HG03103 (cell line): ENCODE data around the gene NFIB.

Experiments
- ATAC-seq: cut with Tn5 transposase; IDR thresholded peaks from one replicate; pipeline ENCODE4 v1.9.1; 2021; ENCODE audit warnings: low read depth; ENCODE audit not compliant: unreplicated experiment

NFIB gene

DNA sequence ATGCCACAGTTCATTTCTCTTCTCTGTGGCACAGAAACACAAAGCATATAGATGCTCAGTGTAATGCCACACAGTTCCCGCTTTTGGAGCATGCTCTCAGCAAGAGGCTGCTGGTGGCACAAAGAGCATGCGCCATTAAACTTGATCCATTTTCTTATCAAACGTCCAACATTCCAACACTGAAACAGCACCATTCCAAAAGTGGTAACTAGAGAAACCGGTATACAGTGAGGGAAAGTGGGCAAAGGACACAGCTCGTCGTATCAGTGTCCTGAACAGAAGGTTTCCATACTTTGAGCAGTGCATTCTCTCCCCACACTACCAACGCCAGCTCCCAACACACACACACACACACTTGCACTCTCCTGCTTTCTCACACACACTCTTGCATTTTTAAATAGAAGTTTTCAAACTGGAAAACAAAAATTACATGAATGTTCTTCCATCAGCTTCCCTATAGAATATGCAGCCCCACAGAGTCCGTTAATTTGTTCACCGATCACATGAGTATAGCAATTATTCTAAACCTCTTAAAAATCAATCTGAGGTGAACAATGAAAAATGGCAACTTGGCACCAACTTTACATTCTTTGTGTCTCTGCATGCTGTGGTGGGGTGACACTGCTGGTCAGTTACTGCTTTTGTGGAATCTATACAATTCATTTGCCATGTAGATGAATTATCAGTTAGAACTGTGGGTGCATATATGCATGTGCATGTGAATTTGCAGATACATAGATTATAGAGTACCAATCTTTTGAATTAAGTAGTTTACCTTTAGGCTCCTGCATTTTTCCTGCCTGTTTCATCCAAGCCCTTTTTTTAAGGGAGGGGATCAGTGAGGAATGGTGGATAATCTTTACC lies 5.7 kb downstream of the NFIB start:
- no peak for ATAC-seq

DNA sequence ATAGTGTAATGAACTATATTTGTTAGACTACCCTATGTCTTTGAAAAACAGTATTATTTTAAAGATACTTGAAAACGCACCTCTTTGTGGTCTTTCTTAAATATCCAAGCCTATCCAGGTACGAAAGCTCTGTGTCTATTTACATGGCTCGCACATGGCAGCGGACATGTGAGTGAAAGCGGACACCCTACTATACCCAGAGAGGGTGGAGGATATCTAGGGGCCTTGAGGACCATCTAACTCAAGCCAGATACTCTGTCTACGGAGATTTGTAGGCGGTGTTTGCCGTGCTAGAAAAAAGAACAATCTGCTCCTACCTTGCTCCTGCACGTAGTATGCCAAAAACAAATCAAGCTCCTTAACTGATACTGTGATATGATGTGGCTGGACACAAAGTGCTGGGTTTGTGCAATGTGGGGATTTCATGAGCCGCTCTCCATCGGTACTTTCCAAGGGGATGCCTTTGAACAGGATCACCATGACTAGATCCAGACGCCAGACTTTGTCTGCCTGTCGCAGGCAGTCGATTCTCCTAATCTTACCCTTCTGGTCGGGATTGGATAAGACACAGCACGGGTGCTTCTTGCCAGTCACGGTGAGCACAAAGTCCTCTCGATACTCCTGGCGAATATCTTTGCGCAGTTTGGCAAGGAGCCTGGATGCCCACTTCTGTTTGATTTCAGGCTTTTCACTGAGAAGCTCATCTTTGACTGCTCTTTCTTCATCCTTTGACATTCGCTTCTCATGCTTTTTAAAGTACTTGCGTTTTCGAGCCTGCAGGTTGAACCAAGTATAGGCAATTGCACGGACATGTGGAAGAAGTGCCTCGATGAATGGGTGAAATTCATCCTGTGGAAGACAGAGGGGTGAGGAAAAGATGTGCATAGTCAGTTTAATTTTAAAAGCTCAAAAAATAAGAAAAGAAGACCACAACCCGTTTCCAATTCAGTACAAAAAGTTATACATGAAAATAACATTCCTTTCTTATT lies 7.0 kb downstream of the NFIB start:
- no peak for ATAC-seq

DNA sequence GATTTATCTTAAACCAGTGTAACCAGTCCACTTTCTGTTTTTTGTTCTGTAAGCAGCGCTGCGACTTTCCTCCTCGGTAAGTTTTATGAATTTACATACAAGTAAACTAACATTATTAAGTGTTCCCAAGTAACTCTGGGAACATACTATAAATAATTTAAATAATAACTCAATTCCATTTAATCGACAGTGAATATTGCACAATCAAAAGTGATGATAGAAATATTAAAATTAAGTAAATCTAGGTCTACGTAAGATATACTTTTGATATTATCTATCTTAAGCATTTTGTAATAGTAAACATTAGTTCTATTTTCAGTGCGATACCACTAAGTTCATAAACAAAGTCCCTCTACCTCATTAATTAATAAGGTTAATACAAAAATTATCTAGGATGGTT lies 7.8 kb downstream of the NFIB start:
- no peak for ATAC-seq

- no peak for ATAC-seq
Observed at GRCh38 chr9:14304259-14304658, 9.7 kb downstream of the NFIB start.

GRCh38 chr9:14303521-14303920 lies 10.4 kb downstream of the NFIB start:
- no peak for ATAC-seq

GRCh38 chr9:14303100-14303499 lies 10.8 kb downstream of the NFIB start:
- no peak for ATAC-seq

DNA sequence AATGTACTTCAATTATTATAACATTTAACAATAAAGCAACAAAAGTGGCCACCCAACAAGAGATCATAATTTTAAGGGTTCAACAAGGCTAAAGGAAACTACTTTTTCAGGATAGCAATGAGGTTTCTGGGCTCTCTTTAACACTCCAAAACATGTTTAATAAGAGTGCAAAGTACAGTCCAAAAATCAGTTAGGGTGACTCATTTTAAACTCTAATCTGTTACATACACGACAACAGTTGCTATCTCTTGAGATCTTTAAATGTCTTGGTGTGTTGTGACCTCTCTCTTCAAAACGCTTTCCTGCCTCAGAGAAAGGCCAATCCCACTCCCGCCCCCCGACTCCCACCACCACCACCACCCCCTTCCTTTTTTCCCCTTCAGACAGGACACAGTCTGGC lies 11.5 kb downstream of the NFIB start:
- no peak for ATAC-seq

DNA sequence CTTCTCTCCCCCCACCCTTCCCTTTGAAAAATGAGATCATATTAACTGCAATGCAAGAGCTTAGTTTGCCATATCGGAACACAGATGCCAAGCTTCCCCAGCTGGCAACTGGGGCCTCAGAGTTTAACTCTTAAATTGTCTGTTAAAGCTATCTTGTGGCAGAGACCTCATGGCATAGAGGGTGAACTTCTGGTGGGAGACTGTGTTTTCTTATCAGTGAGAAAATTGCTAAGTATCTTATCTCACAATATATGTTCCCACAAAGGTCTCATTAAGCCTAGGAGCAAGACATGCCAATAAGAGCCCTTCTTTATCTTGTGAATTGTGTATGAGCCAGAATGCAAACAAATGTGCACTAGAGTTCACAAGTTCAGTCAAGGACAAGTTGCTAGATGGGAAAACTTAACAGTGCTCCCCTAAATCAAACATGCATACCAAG lies 12.3 kb downstream of the NFIB start:
- ATAC-seq = no peak

DNA sequence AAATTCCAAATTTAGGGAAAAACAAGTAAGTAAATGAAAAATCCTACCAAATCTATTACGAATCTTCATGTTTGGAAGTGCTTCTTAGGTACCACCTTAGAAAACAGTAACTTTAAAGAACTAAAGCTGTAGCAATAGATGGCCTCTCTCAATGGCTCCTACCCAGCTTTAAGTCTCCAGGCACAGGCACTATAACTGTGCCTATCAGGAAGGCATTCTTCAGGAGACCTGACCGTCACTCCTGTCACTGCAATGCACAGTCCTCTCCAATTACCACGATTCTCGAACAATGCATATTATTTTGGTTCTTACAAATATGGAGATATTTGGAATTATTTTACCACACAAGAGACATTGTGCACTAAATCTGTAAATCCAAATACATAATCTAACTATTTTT lies 12.9 kb downstream of the NFIB start:
- ATAC-seq = no peak

GRCh38 chr9:14300588-14300987 lies 13.4 kb downstream of the NFIB start:
- ATAC-seq = no peak

- no peak for ATAC-seq
Observed at GRCh38 chr9:14300040-14300439, 13.9 kb downstream of the NFIB start.

- ATAC-seq = no peak
Observed at GRCh38 chr9:14298601-14299022, 15.3 kb downstream of the NFIB start.

DNA sequence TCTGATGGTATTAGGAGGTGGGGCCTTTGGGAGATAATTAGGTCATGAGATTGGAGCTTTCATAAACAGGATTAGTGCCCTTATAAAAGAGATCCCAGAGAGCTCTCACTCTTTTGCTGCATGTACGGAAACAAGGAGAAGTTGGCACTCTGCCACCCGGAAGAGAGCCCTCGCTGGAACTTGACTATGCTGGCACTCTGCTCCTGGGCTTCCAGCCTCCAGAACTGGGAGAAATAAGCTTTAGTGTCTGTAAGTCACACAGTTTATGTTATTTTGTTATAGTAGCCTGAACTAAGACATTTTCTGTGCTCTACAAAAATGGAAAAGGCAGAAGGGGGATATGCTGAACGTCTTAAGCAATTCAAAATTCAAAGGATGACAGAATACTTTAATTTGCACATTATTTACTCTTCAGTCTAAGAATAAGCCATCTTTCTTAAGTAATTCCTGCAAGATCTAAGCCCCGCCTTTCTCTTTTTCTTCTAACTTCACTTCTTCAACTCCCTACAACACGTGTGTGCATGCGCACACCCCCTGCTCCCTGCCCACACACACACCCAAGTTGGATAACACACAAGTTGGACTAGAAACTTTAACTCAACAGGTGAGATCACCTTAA lies 17.3 kb downstream of the NFIB start:
- ATAC-seq = no peak

DNA sequence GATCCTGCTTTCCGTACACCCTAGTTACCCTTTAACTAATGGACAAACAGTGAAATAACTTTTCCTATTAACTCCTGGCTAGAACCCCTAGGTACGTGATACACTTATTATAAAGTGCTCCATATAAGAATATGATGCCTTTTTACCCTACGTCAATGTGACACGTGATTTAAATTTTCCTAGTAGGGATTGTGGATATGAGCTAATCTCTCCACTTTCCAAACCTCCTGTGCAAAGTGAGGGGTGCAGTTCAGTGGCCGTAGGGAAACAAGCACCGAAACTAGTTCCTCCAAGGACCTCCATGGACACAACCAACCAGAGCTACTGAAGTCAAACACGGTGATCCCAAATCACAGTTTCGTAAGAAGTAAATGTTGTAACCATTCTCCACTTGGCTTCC lies 19.3 kb downstream of the NFIB start:
- no peak for ATAC-seq

- no peak for ATAC-seq
Observed at GRCh38 chr9:14293801-14294200, 20.1 kb downstream of the NFIB start.

- ATAC-seq = no peak
Observed at GRCh38 chr9:14292181-14292739, 21.7 kb downstream of the NFIB start.

DNA sequence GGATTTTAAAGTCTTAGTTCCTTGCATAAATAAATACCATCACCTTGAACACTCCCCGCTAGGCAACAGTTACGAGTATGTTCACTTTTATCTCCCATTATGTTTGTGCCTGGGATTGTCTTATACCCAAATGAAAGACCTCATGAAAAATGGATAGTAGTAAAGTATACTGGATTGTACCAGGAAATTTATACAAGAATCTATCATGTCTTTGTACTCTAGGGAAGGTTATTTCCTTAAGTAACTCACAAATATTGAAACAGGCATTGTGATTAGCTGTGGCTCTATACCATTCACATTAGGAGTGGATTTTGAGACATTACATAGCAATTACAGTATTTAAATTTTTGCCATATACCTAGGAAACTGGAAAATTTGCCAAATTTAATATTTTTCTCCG lies 24.0 kb downstream of the NFIB start:
- ATAC-seq = no peak

GRCh38 chr9:14288433-14288832 lies 25.5 kb downstream of the NFIB start:
- ATAC-seq = no peak

- no peak for ATAC-seq
Observed at GRCh38 chr9:14286121-14286520, 27.8 kb downstream of the NFIB start.

DNA sequence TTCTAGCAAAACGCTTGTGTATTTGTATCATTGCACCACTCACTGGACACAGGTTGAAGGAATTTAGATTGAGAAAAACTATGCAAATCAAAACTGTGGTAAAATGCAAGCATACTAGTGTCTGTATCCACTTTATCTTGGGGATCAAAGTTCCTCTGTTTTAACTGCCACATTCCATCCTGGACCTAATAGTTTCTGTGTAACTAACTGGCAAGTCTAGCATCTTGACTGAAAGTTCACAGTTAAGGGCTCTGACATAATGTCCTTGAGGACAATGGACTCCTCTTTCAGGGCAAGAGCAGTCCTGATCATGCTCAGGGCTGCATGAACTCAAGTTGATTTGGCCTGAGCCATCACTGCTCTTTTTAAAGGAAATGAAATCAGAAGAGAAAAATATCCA lies 30.7 kb downstream of the NFIB start:
- ATAC-seq = no peak

- no peak for ATAC-seq
Observed at GRCh38 chr9:14281876-14282275, 32.1 kb downstream of the NFIB start.
